GM10248 (cell line): ENCODE results near the gene CC2D2B.
A peak's percentile ranks its signal among the peaks of the same experiment; 100 is the strongest.

ENCODE experiments used
- CTCF ChIA-PET: fragments of 300-600 bp; sonication (Branson Sonifier 250); formaldehyde crosslinking; extraction: SDS; loops from one replicate; lab custom pipeline; 2021; ENCODE audit warnings: antibody characterized with exemption; lab: Yijun Ruan, JAX
- POLR2A ChIA-PET: fragments of 350-650 bp; sonication (Branson Sonifier 250); formaldehyde crosslinking; extraction: SDS; loops from one replicate; lab custom pipeline; 2020; ENCODE audit warnings: antibody characterized with exemption; lab: Yijun Ruan, JAX
- DNase-seq: peaks from one replicate; pipeline ENCODE4 v3.0.0; 2012; ENCODE audit errors: extremely low spot score
- CTCF ChIP-seq: IDR thresholded peaks from 2 replicates; pipeline ENCODE4 v1.5.1; 2012; ENCODE audit warnings: mild to moderate bottlenecking, low read depth; ENCODE audit errors: extremely low read depth, missing control alignments, control extremely low read depth

The CC2D2B gene

GRCh38 chr10:95941115-95941514 is 33.3 kb downstream of the CC2D2B start:
- TF ChIP-seq CTCF, result no peak
- no peak for DNase-seq
- ChIA-PET POLR2A (no interaction called here), CTCF (no interaction called here)

- no peak for TF ChIP-seq CTCF
- ChIA-PET CTCF (interaction anchor here (0.9 to 1.5 kb wide), 10 partner anchors 9 to 270 kb away, joined by 3 to 9 read pairs (median 3); partner anchors contain the start of gene TCTN3), POLR2A (no interaction called here)
- DNase-seq, result no peak
Measured at GRCh38 chr10:95963202-95963990, 55.6 kb downstream of the CC2D2B start.

- no peak for TF ChIP-seq CTCF
- POLR2A ChIA-PET, result no interaction called here
- CTCF ChIA-PET, result interaction anchor here (0.6 to 1.5 kb wide), 5 partner anchors 10 to 624 kb away, joined by 3 to 9 read pairs (median 3); partner anchors contain the start of gene TCTN3
- DNase-seq, result no peak
Measured at GRCh38 chr10:95963991-95964389, 56.2 kb downstream of the CC2D2B start.

- no peak for DNase-seq
- no peak for TF ChIP-seq CTCF
- ChIA-PET POLR2A (no interaction called here), CTCF (interaction anchor here (0.9 to 1.6 kb wide), 3 partner anchors 18 to 52 kb away, joined by 3 to 4 read pairs (median 3); no protein-coding TSS in a partner anchor)
Measured at GRCh38 chr10:95964756-95965155, 57.0 kb downstream of the CC2D2B start.

GRCh38 chr10:95976362-95977229 is 68.8 kb downstream of the CC2D2B start:
- ChIA-PET POLR2A (no interaction called here), CTCF (interaction anchor here (1.8 kb wide), 1 partner anchor 11 kb away, joined by 4 read pairs; no protein-coding TSS in a partner anchor)
- DNase-seq, result peak; percentile 15
- TF ChIP-seq CTCF, result no peak

- CTCF ChIA-PET, result interaction anchor here (0.7 to 1.2 kb wide), 3 partner anchors 10 to 289 kb away, joined by 3 read pairs; partner anchors contain the start of gene TCTN3
- no peak for DNase-seq
- no peak for TF ChIP-seq CTCF
- POLR2A ChIA-PET, result no interaction called here
Measured at GRCh38 chr10:95982200-95982599, 74.4 kb downstream of the CC2D2B start.
